OCI-LY1 (cell line): ENCODE results near the gene PLA2G12B.

Experiments
- H2AFZ ChIP-seq: fragments of 200-600 bp; sonication (generic), shearing (Covaris generic); 2 replicates; pipeline ENCODE4 v1.6.0; 2014; ENCODE audit warnings: antibody characterized with exemption, mild to moderate bottlenecking, low read length
- H3F3A ChIP-seq: fragments of 200-600 bp; sonication (generic), shearing (Covaris generic); 2 replicates; pipeline ENCODE4 v1.6.0; 2014; ENCODE audit warnings: mild to moderate bottlenecking, antibody characterized with exemption, low read length, moderate library complexity; ENCODE audit not compliant: insufficient read depth
- H3K27ac ChIP-seq: fragments of 200-600 bp; sonication (generic); 2 replicates; pipeline ENCODE4 v1.5.1; 2014; ENCODE audit warnings: low read length, mixed run types, mild to moderate bottlenecking, low read depth; ENCODE audit not compliant: poor library complexity, severe bottlenecking
- H3K27me3 ChIP-seq: fragments of 200-600 bp; sonication (generic); 2 replicates; pipeline ENCODE4 v1.6.0; 2014; ENCODE audit warnings: antibody characterized with exemption, mild to moderate bottlenecking, low read length, moderate library complexity; ENCODE audit not compliant: insufficient read depth
- H3K36me3 ChIP-seq: fragments of 200-600 bp; sonication (generic); 2 replicates; pipeline ENCODE4 v1.6.1; 2014; ENCODE audit warnings: mild to moderate bottlenecking, antibody characterized with exemption, low read length, moderate library complexity, mixed read lengths; ENCODE audit not compliant: insufficient read depth
- H3K4me1 ChIP-seq: fragments of 200-600 bp; sonication (generic); 2 replicates; pipeline ENCODE4 v1.5.1; 2014; ENCODE audit warnings: mild to moderate bottlenecking, low read length, moderate library complexity; ENCODE audit not compliant: insufficient read depth, severe bottlenecking
- H3K4me2 ChIP-seq: fragments of 200-600 bp; sonication (generic), shearing (Covaris generic); 2 replicates; pipeline ENCODE4 v1.6.1; 2014; ENCODE audit warnings: low read length
- H3K4me3 ChIP-seq: fragments of 200-600 bp; sonication (generic); 2 replicates; pipeline ENCODE4 v1.5.1; 2014; ENCODE audit warnings: low read length, low read depth, mild to moderate bottlenecking, mixed read lengths; ENCODE audit not compliant: poor library complexity, severe bottlenecking
- H3K79me2 ChIP-seq: fragments of 200-600 bp; shearing (Covaris generic); 2 replicates; pipeline ENCODE4 v1.6.1; 2016; ENCODE audit warnings: mixed run types, low read length, mixed read lengths; ENCODE audit not compliant: insufficient read depth
- H3K9ac ChIP-seq: fragments of 200-600 bp; sonication (generic), shearing (Covaris generic); 2 replicates; pipeline ENCODE4 v1.6.1; 2014; ENCODE audit warnings: mild to moderate bottlenecking, low read length, mixed read lengths
- H3K9me2 ChIP-seq: fragments of 200-600 bp; sonication (generic), shearing (Covaris generic); 2 replicates; pipeline ENCODE4 v1.6.1; 2014; ENCODE audit warnings: low read depth, mild to moderate bottlenecking, low read length, mixed read lengths
- H3K9me3 ChIP-seq: fragments of 200-600 bp; shearing (Covaris generic); 2 replicates; pipeline ENCODE4 v1.6.1; 2014; ENCODE audit warnings: low read length, mixed read lengths
- H4K20me1 ChIP-seq: fragments of 200-600 bp; sonication (generic), shearing (Covaris generic); 2 replicates; pipeline ENCODE4 v1.6.0; 2016; ENCODE audit warnings: mild to moderate bottlenecking, low read length; ENCODE audit not compliant: insufficient read depth
- EZH2 ChIP-seq: fragments of 200-600 bp; sonication (generic), shearing (Covaris generic); IDR thresholded peaks from 2 replicates; pipeline ENCODE4 v1.8.0; 2017; ENCODE audit warnings: borderline replicate concordance, mixed run types, mild to moderate bottlenecking, antibody characterized with exemption, low read length, moderate library complexity, mixed read lengths
- TF ChIP-seq, protein P1 (sequence below): fragments of 200-600 bp; sonication (generic), shearing (Covaris generic); IDR thresholded peaks from 2 replicates; pipeline ENCODE4 v1.5.1; 2017; ENCODE audit warnings: mild to moderate bottlenecking, antibody characterized with exemption, low read length, moderate library complexity, mixed read lengths

PLA2G12B gene

DNA sequence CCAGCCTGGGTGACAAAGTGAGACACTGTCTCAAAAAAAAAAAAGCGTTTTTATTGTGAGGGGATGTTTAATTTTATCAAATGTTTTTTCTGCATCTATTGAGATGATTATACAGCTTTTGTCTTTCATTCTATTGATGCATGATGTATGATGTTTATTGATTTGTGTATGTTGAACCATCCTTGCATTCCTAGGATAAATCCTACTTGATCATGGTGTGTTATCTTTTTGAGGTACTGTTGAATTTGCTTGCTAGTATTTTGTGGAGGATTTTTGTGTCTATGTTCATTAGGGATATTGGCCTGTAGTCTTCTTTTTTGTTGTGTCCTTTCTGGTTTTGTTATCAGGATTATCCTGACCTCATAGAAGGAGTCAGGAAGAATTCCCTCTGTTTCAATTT is 22.3 kb upstream of the PLA2G12B start:
- Histone ChIP-seq H3K36me3 (no peaks in the 10 kb centered on the region), H3F3A (no peaks in the 10 kb centered on the region), H3K27ac (no peak overlapping the region), H3K9ac (no peak overlapping the region), H3K4me3 (no peak overlapping the region), H3K27me3 (no peaks in the 10 kb centered on the region), H3K9me3 (peaks cover 20% of the 10 kb centered on the region), H3K79me2 (no peaks in the 10 kb centered on the region), H3K4me1 (no peaks in the 10 kb centered on the region), H4K20me1 (no peaks in the 10 kb centered on the region), H3K9me2 (no peaks in the 10 kb centered on the region), H2AFZ (no peak overlapping the region), H3K4me2 (no peak overlapping the region)
- TF ChIP-seq EZH2, result no peak
- TF ChIP-seq, protein P1, sequence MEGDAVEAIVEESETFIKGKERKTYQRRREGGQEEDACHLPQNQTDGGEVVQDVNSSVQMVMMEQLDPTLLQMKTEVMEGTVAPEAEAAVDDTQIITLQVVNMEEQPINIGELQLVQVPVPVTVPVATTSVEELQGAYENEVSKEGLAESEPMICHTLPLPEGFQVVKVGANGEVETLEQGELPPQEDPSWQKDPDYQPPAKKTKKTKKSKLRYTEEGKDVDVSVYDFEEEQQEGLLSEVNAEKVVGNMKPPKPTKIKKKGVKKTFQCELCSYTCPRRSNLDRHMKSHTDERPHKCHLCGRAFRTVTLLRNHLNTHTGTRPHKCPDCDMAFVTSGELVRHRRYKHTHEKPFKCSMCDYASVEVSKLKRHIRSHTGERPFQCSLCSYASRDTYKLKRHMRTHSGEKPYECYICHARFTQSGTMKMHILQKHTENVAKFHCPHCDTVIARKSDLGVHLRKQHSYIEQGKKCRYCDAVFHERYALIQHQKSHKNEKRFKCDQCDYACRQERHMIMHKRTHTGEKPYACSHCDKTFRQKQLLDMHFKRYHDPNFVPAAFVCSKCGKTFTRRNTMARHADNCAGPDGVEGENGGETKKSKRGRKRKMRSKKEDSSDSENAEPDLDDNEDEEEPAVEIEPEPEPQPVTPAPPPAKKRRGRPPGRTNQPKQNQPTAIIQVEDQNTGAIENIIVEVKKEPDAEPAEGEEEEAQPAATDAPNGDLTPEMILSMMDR, result no peak

DNA sequence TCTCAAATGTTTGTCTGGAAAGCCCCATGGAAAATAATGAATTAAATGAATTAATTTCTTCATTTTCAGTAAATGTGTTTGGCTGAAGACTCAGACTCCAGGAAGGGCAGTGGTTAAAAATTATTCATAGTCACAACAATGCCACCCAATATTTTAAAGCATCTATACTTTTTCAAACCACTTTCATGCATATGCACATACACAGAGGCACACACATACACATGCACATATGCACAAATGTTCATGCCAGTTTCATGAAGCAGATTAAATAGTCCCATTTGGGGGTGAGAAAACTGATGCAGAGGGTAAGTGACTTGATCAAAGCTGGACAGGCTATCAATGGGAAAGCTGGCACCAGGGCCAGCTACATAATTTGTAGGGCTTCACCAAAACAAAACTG is 1.4 kb upstream of the PLA2G12B start:
- H3K9me2 ChIP-seq, result no peaks in the 10 kb centered on the region
- no peaks in the 10 kb centered on the region for H3K9me3 ChIP-seq
- TF ChIP-seq EZH2, result no peak
- TF ChIP-seq, protein P1, result no peak
- no peaks in the 10 kb centered on the region for H4K20me1 ChIP-seq
- no peak overlapping the region for H3K27ac ChIP-seq
- H3K4me2 ChIP-seq, result no peak overlapping the region
- no peaks in the 10 kb centered on the region for H3K27me3 ChIP-seq
- no peak overlapping the region for H3K9ac ChIP-seq
- no peaks in the 10 kb centered on the region for H3K79me2 ChIP-seq
- H2AFZ ChIP-seq, result no peak overlapping the region
- no peaks in the 10 kb centered on the region for H3F3A ChIP-seq
- no peaks in the 10 kb centered on the region for H3K4me1 ChIP-seq
- H3K36me3 ChIP-seq, result no peaks in the 10 kb centered on the region
- no peak overlapping the region for H3K4me3 ChIP-seq

GRCh38 chr10:72954230-72954595 is 393 bp downstream of the PLA2G12B start:
- H3K27ac ChIP-seq, result no peak overlapping the region
- no peak overlapping the region for H3K4me3 ChIP-seq
- H3K79me2 ChIP-seq, result no peaks in the 10 kb centered on the region
- no peak overlapping the region for H2AFZ ChIP-seq
- H3K9me3 ChIP-seq, result no peaks in the 10 kb centered on the region
- no peaks in the 10 kb centered on the region for H3K27me3 ChIP-seq
- H4K20me1 ChIP-seq, result no peaks in the 10 kb centered on the region
- H3F3A ChIP-seq, result no peaks in the 10 kb centered on the region
- H3K9ac ChIP-seq, result no peak overlapping the region
- H3K4me2 ChIP-seq, result no peak overlapping the region
- no peak for TF ChIP-seq EZH2
- TF ChIP-seq, protein P1, result no peak
- H3K9me2 ChIP-seq, result no peaks in the 10 kb centered on the region
- no peaks in the 10 kb centered on the region for H3K4me1 ChIP-seq
- no peaks in the 10 kb centered on the region for H3K36me3 ChIP-seq
